HCT116 (cell line): ENCODE measurements around the gene SP4. TPM values are rescaled to one million over a fixed set of nuclear protein-coding genes. Genes with fewer than 3 reads are reported as not detected.

Experiments
- ATAC-seq: fragments of 200-7000 bp; cut with Tn5 transposase; 2 replicates; pipeline ENCODE4 v1.9.1; 2020; ENCODE audit warnings: mild to moderate bottlenecking, moderate library complexity
- BruUV-seq: library from RNA; stranded (reverse); fragments of 400-500 nt; replicated peaks from 2 replicates; lab custom pipeline; 2021; lab: Mats Ljungman, UMichigan
- CTCF ChIA-PET: fragments of 300-600 bp; sonication (Branson Sonifier 250); formaldehyde crosslinking; loops from one replicate; lab custom pipeline; 2021; ENCODE audit warnings: antibody characterized with exemption; lab: Charles Lee
- POLR2A ChIA-PET: fragments of 300-600, 350-600 bp; sonication (Branson Sonifier 250); formaldehyde crosslinking; loops from one replicate; lab custom pipeline; 2021; ENCODE audit warnings: antibody characterized with exemption; lab: Charles Lee
- RAD21 ChIA-PET, 2 experiments: fragments of 300-600 bp; sonication (Branson Sonifier 250); formaldehyde crosslinking; loops; one replicate each; lab custom pipeline; 2023; ENCODE audit warnings: low total read pairs in 2 of 2; ENCODE audit not compliant: uncharacterized antibody in 2 of 2, unreplicated experiment in 2 of 2, low non-redundant PET in 1 of 2; lab: Charles Lee
- DNase-seq: peaks from one replicate; pipeline ENCODE4 v3.0.0-alpha.2; 2010; ENCODE audit warnings: low read depth, low spot score
- H2AFZ ChIP-seq: fragments of 200-600 bp; shearing (Covaris generic), sonication (generic); 2 replicates; pipeline ENCODE4 v1.6.1; 2017; ENCODE audit warnings: low read depth, mixed run types, mixed read lengths, antibody characterized with exemption, low read length; ENCODE audit not compliant: poor library complexity, severe bottlenecking
- H3K27ac ChIP-seq: 2 replicates; pipeline ENCODE4 v1.5.1; 2012; ENCODE audit warnings: low read depth, low read length
- H3K27me3 ChIP-seq: fragments of 200-600 bp; sonication (generic); 2 replicates; pipeline ENCODE4 v1.6.1; 2016; ENCODE audit warnings: mixed run types, low read length, mixed read lengths; ENCODE audit not compliant: insufficient read depth
- H3K36me3 ChIP-seq, 2 experiments: fragments of 200-500 bp in 1 of 2; fragments of 200-600 bp in 1 of 2; sonication (Bioruptor generic) in 1 of 2; sonication (generic) in 1 of 2; 2 replicates each; pipeline versions ENCODE4 v1.5.1 to v1.6.1; 2014 to 2016; ENCODE audit warnings: low read length in 2 of 2, inconsistent platforms in 1 of 2, mixed read lengths in 1 of 2, mixed run types in 1 of 2; ENCODE audit not compliant: insufficient read depth in 2 of 2, control insufficient read depth in 1 of 2
- H3K4me1 ChIP-seq, 2 experiments: fragments of 200-600 bp in 1 of 2; sonication (generic) in 1 of 2; 2 replicates each; pipeline versions ENCODE4 v1.5.1 to v1.6.1; 2012 to 2017; ENCODE audit warnings: low read length in 2 of 2, inconsistent platforms in 1 of 2, mild to moderate bottlenecking in 1 of 2, mixed read lengths in 1 of 2, mixed run types in 1 of 2, moderate library complexity in 1 of 2; ENCODE audit not compliant: insufficient read depth in 2 of 2, control insufficient read depth in 1 of 2
- H3K4me2 ChIP-seq: fragments of 200-600 bp; sonication (generic); 2 replicates; pipeline ENCODE4 v1.6.1; 2017; ENCODE audit warnings: mixed run types, low read length, mixed read lengths
- H3K4me3 ChIP-seq, 2 experiments: fragments of 200-600 bp in 1 of 2; sonication (generic) in 1 of 2; replicated peaks in 1 of 2; 2 replicates each; pipeline ENCODE4 v1.5.1; 2011 to 2016; ENCODE audit warnings: low read length in 2 of 2, control low read depth in 1 of 2, low read depth in 1 of 2, mild to moderate bottlenecking in 1 of 2, mixed read lengths in 1 of 2, mixed run types in 1 of 2
- H3K79me2 ChIP-seq: fragments of 200-600 bp; sonication (generic); 2 replicates; pipeline ENCODE4 v1.6.1; 2017; ENCODE audit warnings: mild to moderate bottlenecking, mixed run types, low read length, moderate library complexity, mixed read lengths; ENCODE audit not compliant: insufficient read depth
- H3K9ac ChIP-seq: fragments of 200-600 bp; sonication (generic); 2 replicates; pipeline ENCODE4 v1.6.1; 2016; ENCODE audit warnings: low read length, mixed read lengths
- H3K9me2 ChIP-seq: fragments of 200-600 bp; sonication (generic), shearing (Covaris generic); 2 replicates; pipeline ENCODE4 v1.6.1; 2017; ENCODE audit warnings: mixed run types, mild to moderate bottlenecking, moderate library complexity; ENCODE audit not compliant: insufficient read depth
- H3K9me3 ChIP-seq, 2 experiments: fragments of 200-500 bp in 1 of 2; fragments of 200-600 bp in 1 of 2; sonication (Bioruptor generic) in 1 of 2; sonication (generic) in 1 of 2; 2 replicates each; pipeline ENCODE4 v1.6.1; 2014 to 2017; ENCODE audit warnings: low read length in 2 of 2, mixed read lengths in 2 of 2, inconsistent platforms in 1 of 2, low read depth in 1 of 2, mild to moderate bottlenecking in 1 of 2, mixed run types in 1 of 2, moderate library complexity in 1 of 2; ENCODE audit not compliant: control insufficient read depth in 1 of 2, insufficient read depth in 1 of 2
- H4K20me1 ChIP-seq: fragments of 200-600 bp; sonication (generic), shearing (Covaris generic); 2 replicates; pipeline ENCODE4 v1.6.1; 2017; ENCODE audit warnings: mixed run types, mild to moderate bottlenecking, moderate library complexity; ENCODE audit not compliant: insufficient read depth
- CBX3 ChIP-seq: IDR thresholded peaks from 2 replicates; pipeline ENCODE4 v1.6.1; 2012; ENCODE audit warnings: low read depth
- CEBPB ChIP-seq: IDR thresholded peaks from 2 replicates; pipeline ENCODE4 v1.6.1; 2012; ENCODE audit warnings: low read depth
- EGR1 ChIP-seq: IDR thresholded peaks from 2 replicates; pipeline ENCODE4 v1.6.1; 2012; ENCODE audit warnings: low read depth
- JUND ChIP-seq: IDR thresholded peaks from 2 replicates; pipeline ENCODE4 v1.6.1; 2012
- POLR2A ChIP-seq: IDR thresholded peaks from 2 replicates; pipeline ENCODE4 v1.7.0; 2011; ENCODE audit warnings: borderline replicate concordance; ENCODE audit not compliant: insufficient read depth, insufficient read length; ENCODE audit errors: extremely low read depth
- POLR2AphosphoS5 ChIP-seq: IDR thresholded peaks from 2 replicates; pipeline ENCODE4 v1.6.1; 2011; ENCODE audit warnings: mild to moderate bottlenecking, low read depth, low read length, moderate library complexity
- SP1 ChIP-seq: IDR thresholded peaks from 2 replicates; pipeline ENCODE4 v1.6.1; 2012; ENCODE audit warnings: low read depth
- SRF ChIP-seq: IDR thresholded peaks from 2 replicates; pipeline ENCODE4 v1.6.1; 2012; ENCODE audit warnings: low read depth
- TCF7L2 ChIP-seq: IDR thresholded peaks from 2 replicates; pipeline ENCODE4 v1.7.0; 2011; ENCODE audit warnings: borderline replicate concordance, inconsistent platforms; ENCODE audit not compliant: insufficient read depth, insufficient read length; ENCODE audit errors: extremely low read depth
- YY1 ChIP-seq: IDR thresholded peaks from 2 replicates; pipeline ENCODE4 v1.6.1; 2011; ENCODE audit warnings: low read length, low read depth, moderate library complexity, mild to moderate bottlenecking; ENCODE audit not compliant: insufficient replicate concordance; ENCODE audit errors: extremely low read depth
- ZFX ChIP-seq: fragments of 450-650 bp; IDR thresholded peaks from 2 replicates; pipeline ENCODE4 v1.6.1; 2017
- ZNF274 ChIP-seq: fragments of 200-500 bp; sonication (Bioruptor generic); IDR thresholded peaks from 2 replicates; pipeline ENCODE4 v1.6.1; 2014; ENCODE audit warnings: mild to moderate bottlenecking, low read depth, low read length, inconsistent platforms
- intact Hi-C: fragments of 100-400 bp; cut with micrococcal nuclease; formaldehyde crosslinking; loops from 2 replicates; pipeline ENCODE4 v1.10.0; 2022
- total RNA-seq: library from RNA; stranded (reverse); gene quantifications from one replicate; pipeline ENCODE4 v1.2.1, GENCODE V29; 2021; ENCODE audit not compliant: unreplicated experiment
- TF ChIP-seq, protein P1 (sequence below): IDR thresholded peaks from 2 replicates; pipeline ENCODE4 v1.6.1; 2012
- TF ChIP-seq, protein P2 (sequence below): IDR thresholded peaks from 2 replicates; pipeline ENCODE4 v1.6.1; 2012; ENCODE audit warnings: low read depth

The SP4 gene
- total RNA-seq, 1 experiment from 2014 or later = 7.6 TPM

DNA sequence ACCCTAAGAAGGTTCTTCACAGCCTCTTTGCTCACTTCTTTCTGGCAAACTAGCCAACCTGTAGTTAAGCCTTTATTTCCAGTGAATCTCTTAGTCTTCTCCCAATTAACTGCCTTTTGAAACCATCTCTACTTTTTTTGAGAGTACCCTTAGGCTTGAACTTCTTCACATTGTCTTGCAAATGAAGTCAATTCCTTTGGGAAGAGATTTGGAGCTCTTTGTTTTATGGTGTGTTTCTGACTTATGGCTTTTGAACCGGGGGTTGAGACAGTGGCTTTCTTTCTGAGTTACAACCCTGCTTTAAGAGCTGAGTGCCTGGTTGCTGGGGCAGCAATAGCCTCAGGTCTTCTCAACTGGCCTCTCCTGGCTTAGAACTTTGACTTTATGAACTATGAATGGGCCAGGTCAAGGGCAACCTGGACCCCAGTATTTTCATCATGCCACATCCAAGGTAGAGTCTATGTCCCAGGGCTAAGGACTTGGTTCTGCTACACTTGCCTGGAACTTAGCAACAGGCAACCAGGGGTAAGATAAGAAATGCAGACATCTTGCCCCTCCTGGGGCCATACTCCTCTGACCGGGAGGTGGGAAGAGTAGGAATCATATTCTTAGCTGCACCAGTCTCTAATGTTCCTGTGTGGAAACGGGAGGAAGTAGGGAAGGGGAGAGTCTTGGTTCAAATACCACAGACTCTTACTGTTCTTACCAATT, 53.0 kb downstream of the SP4 start:
- intact Hi-C loops = no loop called here
- no peaks in the 10 kb centered on the region for H3K9me3 ChIP-seq
- no peaks in the 10 kb centered on the region for H3K4me1 ChIP-seq
- POLR2A ChIA-PET = no interaction called here
- DNase-seq (no peak), ATAC-seq (no peak)
- H3K4me2 ChIP-seq = no peak overlapping the region
- TF ChIP-seq CBX3 (no peak), POLR2A (no peak), SP1 (no peak), JUND (no peak), YY1 (no peak), ZNF274 (no peak), TCF7L2 (no peak), ZFX (no peak), SRF (no peak), POLR2AphosphoS5 (no peak), CEBPB (no peak), EGR1 (no peak)
- TF ChIP-seq, protein P1, sequence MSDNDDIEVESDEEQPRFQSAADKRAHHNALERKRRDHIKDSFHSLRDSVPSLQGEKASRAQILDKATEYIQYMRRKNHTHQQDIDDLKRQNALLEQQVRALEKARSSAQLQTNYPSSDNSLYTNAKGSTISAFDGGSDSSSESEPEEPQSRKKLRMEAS = no peak
- TF ChIP-seq, protein P2, sequence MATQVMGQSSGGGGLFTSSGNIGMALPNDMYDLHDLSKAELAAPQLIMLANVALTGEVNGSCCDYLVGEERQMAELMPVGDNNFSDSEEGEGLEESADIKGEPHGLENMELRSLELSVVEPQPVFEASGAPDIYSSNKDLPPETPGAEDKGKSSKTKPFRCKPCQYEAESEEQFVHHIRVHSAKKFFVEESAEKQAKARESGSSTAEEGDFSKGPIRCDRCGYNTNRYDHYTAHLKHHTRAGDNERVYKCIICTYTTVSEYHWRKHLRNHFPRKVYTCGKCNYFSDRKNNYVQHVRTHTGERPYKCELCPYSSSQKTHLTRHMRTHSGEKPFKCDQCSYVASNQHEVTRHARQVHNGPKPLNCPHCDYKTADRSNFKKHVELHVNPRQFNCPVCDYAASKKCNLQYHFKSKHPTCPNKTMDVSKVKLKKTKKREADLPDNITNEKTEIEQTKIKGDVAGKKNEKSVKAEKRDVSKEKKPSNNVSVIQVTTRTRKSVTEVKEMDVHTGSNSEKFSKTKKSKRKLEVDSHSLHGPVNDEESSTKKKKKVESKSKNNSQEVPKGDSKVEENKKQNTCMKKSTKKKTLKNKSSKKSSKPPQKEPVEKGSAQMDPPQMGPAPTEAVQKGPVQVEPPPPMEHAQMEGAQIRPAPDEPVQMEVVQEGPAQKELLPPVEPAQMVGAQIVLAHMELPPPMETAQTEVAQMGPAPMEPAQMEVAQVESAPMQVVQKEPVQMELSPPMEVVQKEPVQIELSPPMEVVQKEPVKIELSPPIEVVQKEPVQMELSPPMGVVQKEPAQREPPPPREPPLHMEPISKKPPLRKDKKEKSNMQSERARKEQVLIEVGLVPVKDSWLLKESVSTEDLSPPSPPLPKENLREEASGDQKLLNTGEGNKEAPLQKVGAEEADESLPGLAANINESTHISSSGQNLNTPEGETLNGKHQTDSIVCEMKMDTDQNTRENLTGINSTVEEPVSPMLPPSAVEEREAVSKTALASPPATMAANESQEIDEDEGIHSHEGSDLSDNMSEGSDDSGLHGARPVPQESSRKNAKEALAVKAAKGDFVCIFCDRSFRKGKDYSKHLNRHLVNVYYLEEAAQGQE = no peak
- H3K27ac ChIP-seq = no peak overlapping the region
- H2AFZ ChIP-seq = no peak overlapping the region
- no peak overlapping the region for H3K9ac ChIP-seq
- H3K9me2 ChIP-seq = no peaks in the 10 kb centered on the region
- no peaks in the 10 kb centered on the region for H3K79me2 ChIP-seq
- no peaks in the 10 kb centered on the region for H3K27me3 ChIP-seq
- CTCF ChIA-PET = interaction anchor here (1.1 kb wide), 1 partner anchor 16 kb away, joined by 4 read pairs; no protein-coding TSS in a partner anchor
- H4K20me1 ChIP-seq = no peaks in the 10 kb centered on the region
- H3K36me3 ChIP-seq = no peaks in the 10 kb centered on the region
- H3K4me3 ChIP-seq = no peak overlapping the region
- RAD21 ChIA-PET = no interaction called here
- BruUV-seq = no TSS peak
